Measurements from ENCODE around the gene NKIRAS2.

Gene NKIRAS2

DNA sequence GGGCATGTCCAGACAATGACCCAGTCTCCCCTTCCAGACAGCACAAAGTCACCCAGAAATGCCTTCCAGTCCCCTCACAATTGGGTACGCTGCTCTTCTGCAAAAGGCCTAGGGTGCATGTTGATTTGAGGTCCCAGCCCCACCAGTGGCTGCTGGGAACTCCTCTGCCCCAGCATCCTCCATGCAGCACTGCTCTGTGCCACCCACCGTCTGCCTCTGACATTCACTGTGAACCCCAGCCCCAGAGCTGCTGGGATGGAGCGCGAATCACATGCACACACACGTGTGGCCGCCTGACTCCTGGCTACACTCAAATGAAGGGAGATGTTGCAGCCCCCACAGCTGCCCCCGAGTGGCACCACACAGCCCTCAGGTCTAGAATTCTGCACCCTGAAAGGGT is 31.8 kb downstream of the NKIRAS2 start:
- TF ChIP-seq EZH2 (IDR thresholded peaks at IDR 0.05; ENCODE audit: borderline replicate concordance, low read depth, low read length, severe bottlenecking) = no peak
- no peak overlapping the region for H2AFZ ChIP-seq (ENCODE audit: low read depth, low read length)
- no peaks in the 10 kb centered on the region for H3K4me1 ChIP-seq (ENCODE audit: insufficient read depth, low read length)
- H3K9ac ChIP-seq (ENCODE audit: low read depth, low read length) = no peak overlapping the region
- H3K79me2 ChIP-seq (ENCODE audit: insufficient read depth, low read length) = no peaks in the 10 kb centered on the region
- DNase-seq (no peak), ATAC-seq (ENCODE audit: insufficient read depth, low read depth) (no peak)
- H3K27me3 ChIP-seq (ENCODE audit: insufficient read depth, low read length, poor library complexity) = peaks cover 24% of the 10 kb centered on the region
- no peaks in the 10 kb centered on the region for H3K36me3 ChIP-seq (ENCODE audit: insufficient read depth, low read length)
- H4K20me1 ChIP-seq (ENCODE audit: insufficient read depth, low read length) = peaks cover 7% of the 10 kb centered on the region; the same call in 1 of the 2 replicates
- no peak overlapping the region for H3K27ac ChIP-seq (ENCODE audit: low read length)
- no peak overlapping the region for H3K4me3 ChIP-seq (ENCODE audit: low read depth in 1 of 2, low read length in 2 of 2)
- no peaks in the 10 kb centered on the region for H3K9me3 ChIP-seq (ENCODE audit: insufficient read depth, low read length, severe bottlenecking)
- no peak overlapping the region for H3K4me2 ChIP-seq (ENCODE audit: insufficient read depth, low read length)

DNA sequence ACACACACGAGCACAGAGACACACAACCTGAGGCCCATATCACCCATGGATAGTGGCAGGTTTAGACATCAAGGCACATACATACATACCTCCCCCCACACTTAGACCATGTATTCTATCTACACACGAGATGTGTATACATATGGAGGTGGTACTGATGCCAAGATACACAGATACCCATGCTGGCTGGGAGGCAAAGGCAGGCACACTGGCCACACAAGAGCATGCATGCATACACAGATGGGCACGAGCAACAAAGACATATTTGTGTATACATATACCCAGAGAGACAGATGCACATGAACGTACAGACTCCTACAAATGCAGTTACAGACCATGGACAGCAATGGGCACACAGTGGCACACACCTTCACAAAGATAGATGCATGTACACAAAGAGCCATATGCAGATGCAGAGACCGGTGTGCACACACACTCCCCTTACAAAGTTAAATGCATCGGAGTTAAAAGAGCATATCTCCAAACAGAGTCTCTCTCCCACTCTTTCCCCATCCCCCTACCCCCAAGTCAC is 32.5 kb downstream of the NKIRAS2 start:
- H3K27ac ChIP-seq (ENCODE audit: low read length) = no peak overlapping the region
- no peaks in the 10 kb centered on the region for H3K36me3 ChIP-seq (ENCODE audit: insufficient read depth, low read length)
- DNase-seq (no peak), ATAC-seq (ENCODE audit: insufficient read depth, low read depth) (no peak)
- no peak overlapping the region for H2AFZ ChIP-seq (ENCODE audit: low read depth, low read length)
- H3K4me2 ChIP-seq (ENCODE audit: insufficient read depth, low read length) = no peak overlapping the region
- no peaks in the 10 kb centered on the region for H3K4me1 ChIP-seq (ENCODE audit: insufficient read depth, low read length)
- TF ChIP-seq CTCF (IDR thresholded peaks at IDR 0.05; ENCODE audit: borderline replicate concordance, extremely low read depth, low read length, poor library complexity, severe bottlenecking) (no peak), EZH2 (IDR thresholded peaks at IDR 0.05; ENCODE audit: borderline replicate concordance, low read depth, low read length, severe bottlenecking) (no peak)
- no peak overlapping the region for H3K4me3 ChIP-seq (ENCODE audit: low read depth in 1 of 2, low read length in 2 of 2)
- H3K79me2 ChIP-seq (ENCODE audit: insufficient read depth, low read length) = no peaks in the 10 kb centered on the region
- no peak overlapping the region for H3K9ac ChIP-seq (ENCODE audit: low read depth, low read length)
- H4K20me1 ChIP-seq (ENCODE audit: insufficient read depth, low read length) = peaks cover 7% of the 10 kb centered on the region; the same call in 1 of the 2 replicates
- H3K27me3 ChIP-seq (ENCODE audit: insufficient read depth, low read length, poor library complexity) = peaks cover 24% of the 10 kb centered on the region
- H3K9me3 ChIP-seq (ENCODE audit: insufficient read depth, low read length, severe bottlenecking) = no peaks in the 10 kb centered on the region

DNA sequence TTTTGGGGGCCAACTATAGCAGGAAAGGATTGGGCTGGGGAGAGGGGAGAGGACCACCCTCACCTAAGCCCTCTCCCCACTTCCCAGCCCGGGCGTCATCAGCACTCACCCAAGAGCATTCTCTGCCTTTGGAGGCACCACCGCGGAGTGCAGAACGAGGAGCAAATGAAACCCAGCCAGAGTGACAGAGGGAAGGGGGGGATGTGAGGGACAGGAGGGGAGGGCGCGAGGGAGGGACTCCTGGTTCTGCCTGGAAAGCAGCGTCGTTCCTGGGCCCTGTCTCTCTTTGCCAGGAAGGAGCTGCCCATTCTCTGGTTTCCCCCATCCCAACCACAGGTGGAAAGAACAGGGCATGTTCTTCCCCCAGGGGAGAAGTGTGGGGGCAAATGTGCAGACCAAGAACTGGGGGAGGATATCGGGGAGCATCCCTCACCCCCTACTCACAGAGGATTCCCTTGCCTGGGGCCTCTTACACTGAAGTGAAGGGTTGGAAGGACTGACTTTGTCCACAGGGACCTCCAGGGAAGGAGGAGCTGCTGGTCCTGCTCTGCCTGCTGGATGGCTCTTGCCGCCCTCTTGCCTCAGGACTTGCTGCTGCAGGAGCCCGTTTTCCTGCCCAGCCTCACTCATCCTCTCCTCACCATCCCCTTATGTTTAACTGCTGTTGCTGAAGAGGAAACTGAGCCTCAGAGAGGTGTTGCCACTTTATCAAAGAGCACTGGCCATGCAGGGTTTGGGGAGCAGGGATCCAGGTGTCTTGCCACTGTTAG is 34.0 kb downstream of the NKIRAS2 start:
- Histone ChIP-seq H3K4me1 (ENCODE audit: insufficient read depth, low read length) (no peaks in the 10 kb centered on the region), H4K20me1 (ENCODE audit: insufficient read depth, low read length) (peaks cover 7% of the 10 kb centered on the region; the same call in 1 of the 2 replicates), H3K27ac (ENCODE audit: low read length) (no peak overlapping the region), H3K27me3 (ENCODE audit: insufficient read depth, low read length, poor library complexity) (peaks cover 24% of the 10 kb centered on the region), H3K4me2 (ENCODE audit: insufficient read depth, low read length) (no peak overlapping the region), H2AFZ (ENCODE audit: low read depth, low read length) (no peak overlapping the region), H3K79me2 (ENCODE audit: insufficient read depth, low read length) (no peaks in the 10 kb centered on the region), H3K36me3 (ENCODE audit: insufficient read depth, low read length) (no peaks in the 10 kb centered on the region), H3K9ac (ENCODE audit: low read depth, low read length) (no peak overlapping the region), H3K4me3 (ENCODE audit: low read depth in 1 of 2, low read length in 2 of 2) (no peak overlapping the region), H3K9me3 (ENCODE audit: insufficient read depth, low read length, severe bottlenecking) (no peaks in the 10 kb centered on the region)
- DNase-seq (no peak), ATAC-seq (ENCODE audit: insufficient read depth, low read depth) (no peak)
- TF ChIP-seq CTCF (IDR thresholded peaks at IDR 0.05; ENCODE audit: borderline replicate concordance, extremely low read depth, low read length, poor library complexity, severe bottlenecking) (no peak), EZH2 (IDR thresholded peaks at IDR 0.05; ENCODE audit: borderline replicate concordance, low read depth, low read length, severe bottlenecking) (no peak)

DNA sequence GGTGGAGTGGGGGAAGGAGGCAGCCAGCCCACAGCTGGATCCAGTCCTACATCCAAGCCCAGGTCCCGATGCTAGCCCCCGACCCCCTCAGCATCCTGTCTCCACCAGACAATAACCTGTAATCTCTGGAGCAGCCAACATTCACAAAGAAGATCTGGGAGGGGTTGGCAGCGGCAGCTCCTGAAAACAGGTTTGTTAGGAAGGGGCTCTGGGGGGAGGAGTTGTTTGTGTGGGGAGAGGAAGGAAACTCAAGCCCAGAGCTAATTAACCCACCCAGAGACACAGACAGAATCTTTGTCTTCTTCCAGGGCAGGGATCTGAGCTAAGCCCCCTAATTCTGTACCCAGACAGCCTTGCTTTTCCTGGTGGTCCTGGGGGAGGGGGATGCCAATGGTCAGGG is 35.1 kb downstream of the NKIRAS2 start:
- DNase-seq (no peak), ATAC-seq (ENCODE audit: insufficient read depth, low read depth) (no peak)
- H4K20me1 ChIP-seq (ENCODE audit: insufficient read depth, low read length) = 0 out of 2 replicates have a peak, but pooled peaks cover 3% of the 10 kb centered on the region
- no peaks in the 10 kb centered on the region for H3K79me2 ChIP-seq (ENCODE audit: insufficient read depth, low read length)
- H3K9ac ChIP-seq (ENCODE audit: low read depth, low read length) = no peak overlapping the region
- TF ChIP-seq EZH2 (IDR thresholded peaks at IDR 0.05; ENCODE audit: borderline replicate concordance, low read depth, low read length, severe bottlenecking) (no peak), CTCF (IDR thresholded peaks at IDR 0.05; ENCODE audit: borderline replicate concordance, extremely low read depth, low read length, poor library complexity, severe bottlenecking) (no peak)
- no peak overlapping the region for H3K4me3 ChIP-seq (ENCODE audit: low read depth in 1 of 2, low read length in 2 of 2)
- peaks cover 4% of the 10 kb centered on the region; the same call in 1 of the 2 replicates for H3K4me1 ChIP-seq (ENCODE audit: insufficient read depth, low read length)
- no peaks in the 10 kb centered on the region for H3K9me3 ChIP-seq (ENCODE audit: insufficient read depth, low read length, severe bottlenecking)
- H3K27ac ChIP-seq (ENCODE audit: low read length) = no peak overlapping the region
- no peak overlapping the region for H3K4me2 ChIP-seq (ENCODE audit: insufficient read depth, low read length)
- H2AFZ ChIP-seq (ENCODE audit: low read depth, low read length) = no peak overlapping the region
- H3K36me3 ChIP-seq (ENCODE audit: insufficient read depth, low read length) = no peaks in the 10 kb centered on the region
- H3K27me3 ChIP-seq (ENCODE audit: insufficient read depth, low read length, poor library complexity) = peaks cover 13% of the 10 kb centered on the region

Measured in DND-41 (cell line).